Lower lobe of right lung (tissue), 2 donors: Measurements from ENCODE around the gene OVOL2. TPM values are rescaled to one million over a fixed set of nuclear protein-coding genes. Genes with fewer than 3 reads are reported as not detected.

Source experiments
- ATAC-seq, 2 donors: fragments of 200-7000 bp; cut with Tn5 transposase; one replicate each; pipeline ENCODE4 v1.9.1; 2020 to 2022; ENCODE audit warnings: mild to moderate bottlenecking in 2 of 2, moderate library complexity in 2 of 2
- DNase-seq: peaks from one replicate; pipeline ENCODE4 v3.0.0-alpha.2; 2020
- H3K27ac ChIP-seq: fragments of 200-600 bp; one replicate; pipeline ENCODE4 v1.8.0; 2022
- H3K27me3 ChIP-seq: fragments of 200-600 bp; one replicate; pipeline ENCODE4 v1.8.0; 2022; ENCODE audit warnings: low read depth
- H3K36me3 ChIP-seq: fragments of 200-600 bp; one replicate; pipeline ENCODE4 v1.8.0; 2022; ENCODE audit warnings: mild to moderate bottlenecking
- H3K4me1 ChIP-seq: fragments of 200-600 bp; one replicate; pipeline ENCODE4 v1.8.0; 2022
- H3K4me3 ChIP-seq: fragments of 200-600 bp; one replicate; pipeline ENCODE4 v1.8.0; 2022; ENCODE audit warnings: mild to moderate bottlenecking
- H3K9me3 ChIP-seq: fragments of 200-600 bp; one replicate; pipeline ENCODE4 v1.8.0; 2022
- CTCF ChIP-seq: fragments of 200-600 bp; IDR thresholded peaks from one replicate; pipeline ENCODE4 v1.8.0; 2022; ENCODE audit warnings: antibody characterized with exemption, mild to moderate bottlenecking
- intact Hi-C: fragments of 100-400 bp; cut with DNase I; formaldehyde crosslinking; loops from one replicate; pipeline ENCODE4 v1.11.0; 2022
- total RNA-seq: library from RNA; stranded (reverse); fragmentation: NEBNext Ultra II Directional; extraction: Animal tissue kit (Norgen Biotek cat#: 25700); gene quantifications from one replicate; pipeline ENCODE4 v1.2.1, GENCODE V29; 2021
- donor health status: DM: no; HTN: yes; CAD: no; lungs with severe emphysema.

Gene OVOL2
- total RNA-seq, 1 donor from 2014 or later, result 8.6 TPM

GRCh38 chr20:18018100-18018499 is 39.6 kb downstream of the OVOL2 start:
- Histone ChIP-seq H3K36me3 (no peaks in the 10 kb centered on the region), H3K27ac (no peak overlapping the region), H3K4me3 (no peak overlapping the region), H3K27me3 (no peaks in the 10 kb centered on the region), H3K4me1 (no peaks in the 10 kb centered on the region), H3K9me3 (no peaks in the 10 kb centered on the region)
- no peak for DNase-seq
- no peak for ATAC-seq
- intact Hi-C loops, result no loop called here
- no peak for TF ChIP-seq CTCF

GRCh38 chr20:18016772-18017171 is 40.9 kb downstream of the OVOL2 start:
- intact Hi-C loops, result no loop called here
- Histone ChIP-seq H3K4me3 (no peak overlapping the region), H3K36me3 (no peaks in the 10 kb centered on the region), H3K4me1 (no peaks in the 10 kb centered on the region), H3K27ac (no peak overlapping the region), H3K27me3 (no peaks in the 10 kb centered on the region), H3K9me3 (no peaks in the 10 kb centered on the region)
- DNase-seq (no peak), ATAC-seq (no peak)
- TF ChIP-seq CTCF, result no peak

- intact Hi-C loops, result no loop called here
- no peak for TF ChIP-seq CTCF
- no peak for ATAC-seq
- Histone ChIP-seq H3K27me3 (no peaks in the 10 kb centered on the region), H3K4me3 (no peak overlapping the region), H3K4me1 (no peaks in the 10 kb centered on the region), H3K9me3 (no peaks in the 10 kb centered on the region), H3K27ac (no peak overlapping the region), H3K36me3 (no peaks in the 10 kb centered on the region)
- DNase-seq, result no peak
Measured at GRCh38 chr20:18014411-18014810, 43.3 kb downstream of the OVOL2 start.

- H3K27ac ChIP-seq, result no peak overlapping the region
- no peak overlapping the region for H3K4me3 ChIP-seq
- no peak for TF ChIP-seq CTCF
- ATAC-seq (no peak), DNase-seq (no peak)
- no peaks in the 10 kb centered on the region for H3K4me1 ChIP-seq
- no peaks in the 10 kb centered on the region for H3K36me3 ChIP-seq
- intact Hi-C loops, result no loop called here
- no peaks in the 10 kb centered on the region for H3K9me3 ChIP-seq
- H3K27me3 ChIP-seq, result no peaks in the 10 kb centered on the region
Measured at GRCh38 chr20:18012901-18013300, 44.8 kb downstream of the OVOL2 start.

- Histone ChIP-seq H3K27ac (no peak overlapping the region), H3K9me3 (no peaks in the 10 kb centered on the region), H3K4me1 (peaks cover 6% of the 10 kb centered on the region), H3K36me3 (no peaks in the 10 kb centered on the region), H3K27me3 (no peaks in the 10 kb centered on the region), H3K4me3 (no peak overlapping the region)
- DNase-seq (no peak), ATAC-seq (no peak)
- intact Hi-C loops, result no loop called here
- TF ChIP-seq CTCF, result no peak
Measured at GRCh38 chr20:18011951-18012645, 45.6 kb downstream of the OVOL2 start.
